Lower leg skin (tissue), 4 donors: ENCODE measurements around the gene AKT1S1. TPM values are rescaled to one million over a fixed set of nuclear protein-coding genes. Genes with fewer than 3 reads are reported as not detected.
A peak's percentile ranks its signal among the peaks of the same experiment; 100 is the strongest.
"Not testable (repeated sequence)": the region's sequence is repeated elsewhere in the genome, so short reads cannot be mapped to it uniquely, and the experiment has no call there.

Source experiments
- DNase-seq, 2 donors: peaks; one replicate each; pipeline ENCODE4 v3.0.0-alpha.2; 2019; ENCODE audit warnings: low spot score in 2 of 2
- H3K4me3 ChIP-seq: fragments of 200-600 bp; sonication (generic); 2 replicates; pipeline ENCODE4 v1.5.1; 2017; ENCODE audit warnings: mild to moderate bottlenecking, low read depth; ENCODE audit not compliant: poor library complexity, severe bottlenecking
- POLR2A ChIP-seq, 2 donors: fragments of 450-650 bp; IDR thresholded peaks; one replicate each; pipeline ENCODE4 v1.6.1; 2016 to 2017; ENCODE audit warnings: antibody characterized with exemption in 2 of 2, mild to moderate bottlenecking in 1 of 2, moderate library complexity in 1 of 2
- WGBS, 2 donors: methylation state at CpG; one replicate each; pipeline ENCODE4 v1.1.5; 2018; 5-methylcytosine and 5-hydroxymethylcytosine counted together
- intact Hi-C: fragments of 100-400 bp; cut with DNase I; formaldehyde crosslinking; loops from one replicate; pipeline ENCODE4 v1.15.0; 2023; ENCODE audit warnings: low total_unique reads
- total RNA-seq, 4 donors: library from RNA; depleted of rRNA; stranded (reverse); fragments of >200 nt; gene quantifications; one replicate each; pipeline ENCODE4 v1.1.0, GENCODE V29; 2016
- TF ChIP-seq, protein P1 (sequence below), 3 donors: fragments of 450-650 bp; IDR thresholded peaks; one replicate each; pipeline ENCODE4 v1.5.1; 2016; ENCODE audit warnings: antibody characterized with exemption in 3 of 3, mild to moderate bottlenecking in 3 of 3, moderate library complexity in 2 of 3

AKT1S1 gene
- 10 to 100 TPM; 15.3 to 28.9 (median 23.8) TPM for total RNA-seq

DNA sequence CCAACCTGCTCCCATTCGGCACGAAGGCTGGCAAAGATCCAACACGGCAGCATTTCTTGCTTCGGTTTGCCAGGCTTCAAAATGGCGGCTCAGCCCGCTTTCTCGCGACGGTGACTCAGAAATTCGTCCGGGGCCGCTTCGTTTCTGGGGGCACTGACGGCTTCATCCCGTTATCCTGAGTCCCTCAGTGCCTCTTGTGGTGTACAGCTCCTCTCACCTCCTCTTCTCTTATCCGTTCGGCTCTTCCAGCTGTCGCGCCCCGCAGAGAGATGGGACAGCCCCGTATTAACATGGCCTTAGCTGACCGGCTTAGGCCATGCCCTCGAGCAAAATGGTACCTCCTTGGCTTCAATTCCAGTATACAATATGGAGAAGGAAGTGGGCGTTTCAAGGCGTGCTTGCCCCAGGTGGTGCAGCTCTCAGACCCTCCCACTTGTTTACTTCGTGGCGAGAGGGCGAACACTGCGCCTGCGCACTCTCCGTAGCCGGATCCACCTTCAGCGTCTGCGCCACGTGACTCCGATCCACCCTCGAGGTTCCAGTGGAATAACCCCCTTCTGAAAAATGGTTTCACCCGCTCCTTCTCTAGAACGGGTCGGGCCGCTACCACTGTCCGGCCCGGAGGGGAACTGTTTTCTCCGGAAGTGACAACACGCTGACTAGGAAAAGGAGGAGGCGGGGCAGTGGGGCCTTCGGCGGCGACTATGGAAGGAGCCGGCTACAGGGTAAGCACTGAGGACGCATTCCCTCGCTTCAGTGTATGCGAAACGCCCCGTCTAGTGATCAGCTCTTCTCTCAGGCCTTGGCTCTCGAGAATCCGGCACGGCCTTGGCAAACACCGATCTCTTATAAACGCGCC, at the start of gene AKT1S1, which contains the start of gene TBC1D17:
Gene AKT1S1 (minus strand): TSS at position 336 of the 859 bp plus-strand sequence. CDS start 4,060 bp downstream, outside the sequence.
Gene TBC1D17 (plus strand): TSS at position 683 of the 859 bp plus-strand sequence. CDS start 22 bp downstream, at position 705.
- WGBS, 2 donors: 1% methylated on average over 61 of the region's 61 CpGs
- TF ChIP-seq, protein P1, sequence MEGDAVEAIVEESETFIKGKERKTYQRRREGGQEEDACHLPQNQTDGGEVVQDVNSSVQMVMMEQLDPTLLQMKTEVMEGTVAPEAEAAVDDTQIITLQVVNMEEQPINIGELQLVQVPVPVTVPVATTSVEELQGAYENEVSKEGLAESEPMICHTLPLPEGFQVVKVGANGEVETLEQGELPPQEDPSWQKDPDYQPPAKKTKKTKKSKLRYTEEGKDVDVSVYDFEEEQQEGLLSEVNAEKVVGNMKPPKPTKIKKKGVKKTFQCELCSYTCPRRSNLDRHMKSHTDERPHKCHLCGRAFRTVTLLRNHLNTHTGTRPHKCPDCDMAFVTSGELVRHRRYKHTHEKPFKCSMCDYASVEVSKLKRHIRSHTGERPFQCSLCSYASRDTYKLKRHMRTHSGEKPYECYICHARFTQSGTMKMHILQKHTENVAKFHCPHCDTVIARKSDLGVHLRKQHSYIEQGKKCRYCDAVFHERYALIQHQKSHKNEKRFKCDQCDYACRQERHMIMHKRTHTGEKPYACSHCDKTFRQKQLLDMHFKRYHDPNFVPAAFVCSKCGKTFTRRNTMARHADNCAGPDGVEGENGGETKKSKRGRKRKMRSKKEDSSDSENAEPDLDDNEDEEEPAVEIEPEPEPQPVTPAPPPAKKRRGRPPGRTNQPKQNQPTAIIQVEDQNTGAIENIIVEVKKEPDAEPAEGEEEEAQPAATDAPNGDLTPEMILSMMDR (IDR thresholded peaks at IDR 0.05): no peak
- peak in 1 of 2 donors; percentile 95 for TF ChIP-seq POLR2A (IDR thresholded peaks at IDR 0.05)
- peak; percentile 100 for DNase-seq
- intact Hi-C loops: no loop called here
- peak within 1 kb of the TSS; percentile 72 for H3K4me3 ChIP-seq

DNA sequence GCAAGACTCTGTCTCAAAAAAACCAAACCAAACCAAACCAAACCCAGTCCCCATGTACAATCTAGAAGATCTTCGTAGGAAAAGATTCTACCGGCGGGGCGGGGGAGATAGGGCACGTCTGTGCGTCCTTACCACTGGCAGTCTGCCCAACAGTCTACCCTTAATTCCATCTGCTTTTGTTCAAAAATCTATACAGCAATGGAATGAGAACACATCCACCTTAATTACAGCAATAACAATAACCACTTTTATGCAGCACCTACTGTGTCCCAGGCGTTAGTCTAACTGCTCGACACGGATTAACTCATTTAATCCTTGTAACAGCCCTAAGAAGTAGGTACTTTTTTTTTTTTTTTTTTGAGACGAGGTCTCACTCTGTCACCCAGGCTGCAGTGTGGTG, 49.4 kb upstream of the AKT1S1 start:
- intact Hi-C loops: no loop called here
- no peak for DNase-seq
- H3K4me3 ChIP-seq: no peak overlapping the region
- TF ChIP-seq, protein P1 (IDR thresholded peaks at IDR 0.05): no peak
- TF ChIP-seq POLR2A (IDR thresholded peaks at IDR 0.05): no peak
- 84 to 85% methylated on average over 10 of the region's 10 CpGs for WGBS, 2 donors

DNA sequence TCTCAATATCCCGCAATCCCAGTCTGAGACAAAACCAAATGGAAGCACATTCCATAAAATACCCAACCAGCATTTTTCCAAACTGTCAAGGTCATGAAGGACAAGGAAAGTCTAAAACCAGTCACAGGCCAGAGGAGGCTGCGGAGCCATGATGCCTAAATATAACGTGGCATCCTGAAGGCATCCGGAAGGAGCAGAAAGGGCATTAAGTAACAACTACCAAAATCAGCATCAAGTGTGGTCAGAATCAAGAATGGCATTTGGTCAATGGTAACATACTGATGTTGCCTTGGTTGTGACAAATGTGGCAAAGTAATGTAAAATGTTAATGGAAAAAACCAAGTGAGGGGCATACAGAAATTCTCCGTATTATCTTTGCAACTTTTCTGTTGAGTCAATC, 48.3 kb upstream of the AKT1S1 start:
- intact Hi-C loops: no loop called here
- TF ChIP-seq POLR2A (IDR thresholded peaks at IDR 0.05): no peak
- no peak for DNase-seq
- no peak overlapping the region for H3K4me3 ChIP-seq
- 94 to 97% methylated on average over 5 of the region's 5 CpGs for WGBS, 2 donors

DNA sequence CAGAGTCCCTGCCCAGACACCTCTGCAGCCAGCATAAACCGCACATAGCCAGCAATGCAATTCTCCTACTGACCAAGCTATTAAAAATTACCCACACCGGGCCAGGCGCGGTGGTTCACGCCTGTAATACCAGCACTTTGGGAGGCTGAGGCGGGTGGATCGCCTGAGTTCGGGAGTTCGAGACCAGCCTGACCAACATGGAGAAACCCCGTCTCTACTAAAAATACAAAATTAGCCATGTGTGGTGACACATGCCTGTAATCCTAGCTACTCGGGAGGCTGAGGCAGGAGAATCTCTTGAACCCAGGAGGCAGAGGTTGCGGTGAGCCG, 47.7 kb upstream of the AKT1S1 start:
- 92 to 94% methylated on average over 13 of the region's 13 CpGs for WGBS, 2 donors
- intact Hi-C loops, DNase-seq, H3K4me3 ChIP-seq: not testable (repeated sequence)

DNA sequence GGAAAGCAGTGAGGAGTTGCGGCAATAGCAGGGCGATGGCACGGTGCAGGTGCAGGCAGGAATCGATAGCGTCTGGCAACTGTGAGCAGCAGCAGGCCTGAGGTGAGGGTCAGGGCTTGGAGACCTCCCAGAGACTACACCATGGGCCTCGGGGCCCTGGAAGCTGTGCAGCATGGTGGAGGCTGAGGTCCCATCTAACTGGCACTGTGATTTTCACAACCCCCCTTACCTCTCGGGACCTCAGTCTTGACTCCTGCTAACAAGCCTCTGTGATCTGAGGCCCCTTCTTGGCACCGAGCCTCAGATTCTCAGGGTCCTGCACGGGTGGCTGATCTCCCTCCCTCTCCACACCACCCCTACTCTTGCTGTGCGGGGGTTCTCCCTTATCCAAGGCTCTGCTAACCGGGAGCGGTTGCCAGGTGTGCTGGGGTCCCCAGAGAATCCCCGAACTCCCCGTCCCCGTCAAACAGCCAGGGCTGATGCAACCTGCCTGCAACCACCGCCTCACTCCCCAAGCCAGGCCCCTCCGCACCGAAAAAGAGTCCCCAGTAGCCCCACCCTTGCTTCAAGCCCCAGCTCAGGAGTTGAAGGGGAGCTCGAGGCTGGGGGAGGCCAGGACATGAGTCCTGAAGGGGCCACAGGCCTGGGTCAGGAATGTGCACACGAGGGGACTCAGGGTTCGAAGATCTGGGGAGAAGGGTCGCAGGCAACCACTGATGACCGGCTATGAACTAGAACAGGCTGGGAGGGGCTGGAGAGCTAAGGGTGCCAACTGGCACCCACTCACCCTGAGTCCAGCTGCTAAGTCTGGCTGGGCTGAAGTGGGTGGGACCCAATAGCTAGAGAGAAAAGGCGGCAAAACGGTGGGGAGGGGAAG, 47.1 kb upstream of the AKT1S1 start:
- DNase-seq: no peak
- TF ChIP-seq POLR2A (IDR thresholded peaks at IDR 0.05): no peak
- TF ChIP-seq, protein P1 (IDR thresholded peaks at IDR 0.05): no peak
- no peak overlapping the region for H3K4me3 ChIP-seq
- WGBS, 2 donors: 79 to 82% methylated on average over 21 to 25 of the region's 25 CpGs
- intact Hi-C loops: no loop called here

DNA sequence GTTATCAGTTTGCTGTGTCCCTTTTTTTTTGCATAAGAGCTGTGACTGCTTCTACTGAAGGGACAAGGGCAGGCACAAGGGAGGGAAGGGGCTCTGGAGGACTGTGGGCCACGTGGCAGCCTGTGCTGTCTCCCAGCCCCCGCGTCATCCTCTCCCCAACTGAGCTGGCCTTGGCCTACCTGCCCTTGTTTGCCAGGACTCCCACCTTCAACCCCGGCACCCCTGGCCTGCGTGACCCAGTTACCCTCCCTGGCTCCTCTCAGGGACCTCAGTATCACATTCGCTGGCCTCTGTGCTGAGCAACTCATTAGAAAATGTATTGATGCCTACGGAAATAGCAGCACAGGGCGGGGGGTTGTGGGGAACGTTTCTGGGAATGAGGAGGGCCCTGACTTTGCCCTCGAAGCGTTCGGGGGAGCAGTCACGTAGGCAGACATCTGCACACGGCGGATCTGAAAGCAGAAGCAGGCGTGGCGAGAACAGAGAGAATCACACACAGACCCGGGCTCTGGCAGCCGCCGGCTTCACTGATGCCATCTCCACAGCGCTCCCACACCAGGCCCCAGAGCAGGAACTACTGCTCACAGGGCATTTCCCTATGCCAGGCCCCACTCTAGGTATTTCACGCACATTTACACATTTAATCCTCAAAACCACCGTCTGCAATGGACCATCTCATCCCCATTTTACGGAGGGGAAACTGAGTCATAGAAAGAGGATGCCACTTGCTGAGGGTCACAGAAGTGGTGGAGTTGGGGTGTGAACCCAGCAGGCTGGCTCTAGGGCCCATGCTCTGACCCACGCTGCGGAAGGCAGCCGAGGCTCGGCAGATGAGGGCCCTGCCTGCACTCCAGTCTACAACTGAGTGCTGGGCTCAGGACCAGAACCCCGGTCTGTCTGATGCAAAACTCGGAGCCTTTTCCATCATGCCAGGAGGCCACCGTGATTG, 46.2 kb upstream of the AKT1S1 start:
- DNase-seq: no peak
- WGBS, 2 donors: 79 to 82% methylated on average over 31 of the region's 31 CpGs
- no peak overlapping the region for H3K4me3 ChIP-seq
- no peak for TF ChIP-seq POLR2A (IDR thresholded peaks at IDR 0.05)
- TF ChIP-seq, protein P1 (IDR thresholded peaks at IDR 0.05): no peak
- intact Hi-C loops: no loop called here
